WERI-Rb-1 (cell line): Measurements from ENCODE around the gene ERF.
A peak's percentile ranks its signal among the peaks of the same experiment; 100 is the strongest.

Experiments used
- DNase-seq: peaks from one replicate; pipeline ENCODE4 v3.0.0-alpha.2; 2020
- H3K27ac ChIP-seq: fragments of 250-450 bp; sonication (Bioruptor Pico); 2 replicates; pipeline ENCODE4 v1.5.1; 2020; ENCODE audit warnings: mild to moderate bottlenecking, moderate library complexity
- H3K27me3 ChIP-seq: fragments of 250-450 bp; sonication (Bioruptor Pico); 2 replicates; pipeline ENCODE4 v1.5.1; 2021; ENCODE audit warnings: mild to moderate bottlenecking, low read depth, moderate library complexity; ENCODE audit not compliant: insufficient read depth, severe bottlenecking
- H3K36me3 ChIP-seq: fragments of 250-450 bp; sonication (Bioruptor Pico); 2 replicates; pipeline ENCODE4 v1.5.1; 2020; ENCODE audit warnings: mild to moderate bottlenecking, moderate library complexity
- H3K4me3 ChIP-seq: 2 replicates; pipeline ENCODE4 v1.5.1; 2011; ENCODE audit warnings: low read depth, mild to moderate bottlenecking, control low read depth, low read length
- H3K9me3 ChIP-seq: fragments of 250-450 bp; sonication (Bioruptor Pico); 2 replicates; pipeline ENCODE4 v1.5.1; 2021; ENCODE audit warnings: mild to moderate bottlenecking, moderate library complexity; ENCODE audit not compliant: severe bottlenecking
- TF ChIP-seq, protein P1 (sequence below): IDR thresholded peaks from 2 replicates; pipeline ENCODE4 v1.5.1; 2011; ENCODE audit warnings: low read depth, mild to moderate bottlenecking, control low read depth, inconsistent platforms, low read length

Gene ERF

GRCh38 chr19:42279902-42280814 is 25.2 kb upstream of the ERF start:
- Histone ChIP-seq H3K4me3 (peak overlapping the region; percentile 92), H3K27me3 (no peaks in the 10 kb centered on the region), H3K27ac (peak overlapping the region; percentile 96), H3K36me3 (peaks cover 4% of the 10 kb centered on the region; the same call in 1 of the 2 replicates), H3K9me3 (no peaks in the 10 kb centered on the region)
- peak; percentile 96 for DNase-seq
- TF ChIP-seq, protein P1, sequence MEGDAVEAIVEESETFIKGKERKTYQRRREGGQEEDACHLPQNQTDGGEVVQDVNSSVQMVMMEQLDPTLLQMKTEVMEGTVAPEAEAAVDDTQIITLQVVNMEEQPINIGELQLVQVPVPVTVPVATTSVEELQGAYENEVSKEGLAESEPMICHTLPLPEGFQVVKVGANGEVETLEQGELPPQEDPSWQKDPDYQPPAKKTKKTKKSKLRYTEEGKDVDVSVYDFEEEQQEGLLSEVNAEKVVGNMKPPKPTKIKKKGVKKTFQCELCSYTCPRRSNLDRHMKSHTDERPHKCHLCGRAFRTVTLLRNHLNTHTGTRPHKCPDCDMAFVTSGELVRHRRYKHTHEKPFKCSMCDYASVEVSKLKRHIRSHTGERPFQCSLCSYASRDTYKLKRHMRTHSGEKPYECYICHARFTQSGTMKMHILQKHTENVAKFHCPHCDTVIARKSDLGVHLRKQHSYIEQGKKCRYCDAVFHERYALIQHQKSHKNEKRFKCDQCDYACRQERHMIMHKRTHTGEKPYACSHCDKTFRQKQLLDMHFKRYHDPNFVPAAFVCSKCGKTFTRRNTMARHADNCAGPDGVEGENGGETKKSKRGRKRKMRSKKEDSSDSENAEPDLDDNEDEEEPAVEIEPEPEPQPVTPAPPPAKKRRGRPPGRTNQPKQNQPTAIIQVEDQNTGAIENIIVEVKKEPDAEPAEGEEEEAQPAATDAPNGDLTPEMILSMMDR = peak; percentile 88

DNA sequence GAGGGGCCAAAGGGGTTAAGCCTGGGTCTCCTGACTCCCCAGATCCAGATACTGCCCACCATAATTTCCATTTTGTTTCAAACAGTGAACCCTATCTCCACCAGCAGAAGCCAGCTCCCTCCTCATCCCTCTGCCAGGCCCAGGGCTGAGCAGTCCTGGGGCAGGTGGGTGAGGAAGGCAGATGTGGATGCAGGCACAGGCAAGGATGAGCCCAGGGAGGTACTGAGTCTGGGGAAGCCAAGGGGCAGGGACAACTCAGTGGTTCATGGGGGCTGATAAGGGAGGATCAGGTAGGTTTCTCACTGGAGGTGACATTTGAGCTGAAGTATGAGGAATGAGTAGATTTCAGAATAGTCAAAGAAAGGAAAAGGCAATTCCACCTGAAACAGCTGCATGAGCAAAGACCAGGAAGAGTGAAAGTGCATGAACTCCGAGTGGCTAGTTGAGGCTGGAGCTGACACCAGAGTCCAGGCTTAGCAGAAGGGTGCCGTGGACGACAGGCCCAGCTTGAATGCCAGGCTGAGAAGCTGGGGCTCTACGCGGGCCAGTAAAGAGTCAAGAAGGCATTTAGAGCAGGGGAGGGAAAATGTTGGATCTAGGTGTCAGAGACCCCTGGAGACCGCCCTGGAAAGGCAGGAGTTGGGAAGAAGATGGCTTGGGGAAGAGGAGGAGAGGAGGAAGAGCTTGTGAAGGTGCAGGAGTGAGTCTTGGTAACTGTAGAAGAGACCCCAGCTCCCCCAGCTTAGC is 24.4 kb upstream of the ERF start:
- H3K36me3 ChIP-seq = peaks cover 10% of the 10 kb centered on the region
- peak overlapping the region; percentile 92 for H3K4me3 ChIP-seq
- peak overlapping the region; percentile 96 for H3K27ac ChIP-seq
- no peaks in the 10 kb centered on the region for H3K9me3 ChIP-seq
- no peak for DNase-seq
- H3K27me3 ChIP-seq = no peaks in the 10 kb centered on the region
- TF ChIP-seq, protein P1 = no peak

GRCh38 chr19:42278452-42279154 is 23.7 kb upstream of the ERF start:
- no peaks in the 10 kb centered on the region for H3K27me3 ChIP-seq
- peaks cover 18% of the 10 kb centered on the region for H3K36me3 ChIP-seq
- TF ChIP-seq, protein P1 = no peak
- peak overlapping the region; percentile 96 for H3K27ac ChIP-seq
- no peaks in the 10 kb centered on the region for H3K9me3 ChIP-seq
- DNase-seq = no peak
- H3K4me3 ChIP-seq = no peak overlapping the region

DNA sequence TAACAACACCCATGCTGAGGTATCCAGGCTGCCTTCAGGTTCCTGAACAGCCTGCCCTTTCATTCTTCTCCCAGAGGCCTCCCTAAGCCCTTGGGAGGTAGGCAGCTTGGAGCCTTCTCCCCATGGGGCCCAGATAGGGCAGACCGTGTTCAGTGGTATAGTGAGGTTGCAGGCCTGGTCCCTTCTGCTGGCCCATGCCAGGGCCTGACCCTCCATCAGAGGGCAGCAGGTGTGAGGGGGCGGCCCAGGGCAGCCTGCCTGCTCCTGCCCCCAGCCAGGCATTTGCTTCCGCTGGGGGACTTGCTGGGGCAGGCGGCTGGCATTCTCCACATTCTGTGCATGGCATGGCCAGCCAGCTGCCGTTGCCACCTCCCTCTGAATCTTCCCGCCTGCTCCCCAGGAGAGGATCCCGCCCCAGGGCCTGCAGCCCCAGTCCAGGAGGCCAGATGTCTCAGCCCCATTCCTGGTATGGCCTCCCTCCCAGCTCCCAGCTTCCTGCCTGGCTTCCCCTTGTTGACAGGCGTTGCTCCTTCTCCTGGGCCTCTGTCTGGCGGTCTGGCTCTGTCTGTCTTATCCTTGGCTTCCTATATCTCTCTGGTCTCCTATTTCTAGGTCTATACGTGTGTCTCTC is 23.0 kb upstream of the ERF start:
- no peak overlapping the region for H3K4me3 ChIP-seq
- DNase-seq = no peak
- H3K27ac ChIP-seq = peak overlapping the region; percentile 96

GRCh38 chr19:42276821-42277220 is 21.9 kb upstream of the ERF start:
- Histone ChIP-seq H3K9me3 (no peaks in the 10 kb centered on the region), H3K36me3 (peaks cover 30% of the 10 kb centered on the region), H3K27me3 (no peaks in the 10 kb centered on the region), H3K27ac (no peak overlapping the region), H3K4me3 (no peak overlapping the region)
- DNase-seq = no peak
- TF ChIP-seq, protein P1 = no peak

More for the DNA sequence above, 23.0 kb upstream of the ERF start:
- Histone ChIP-seq H3K27me3 (no peaks in the 10 kb centered on the region), H3K36me3 (peaks cover 24% of the 10 kb centered on the region), H3K9me3 (no peaks in the 10 kb centered on the region)
- TF ChIP-seq, protein P1 = no peak
